ENCODE results near the gene AUTS2.

The AUTS2 gene

DNA sequence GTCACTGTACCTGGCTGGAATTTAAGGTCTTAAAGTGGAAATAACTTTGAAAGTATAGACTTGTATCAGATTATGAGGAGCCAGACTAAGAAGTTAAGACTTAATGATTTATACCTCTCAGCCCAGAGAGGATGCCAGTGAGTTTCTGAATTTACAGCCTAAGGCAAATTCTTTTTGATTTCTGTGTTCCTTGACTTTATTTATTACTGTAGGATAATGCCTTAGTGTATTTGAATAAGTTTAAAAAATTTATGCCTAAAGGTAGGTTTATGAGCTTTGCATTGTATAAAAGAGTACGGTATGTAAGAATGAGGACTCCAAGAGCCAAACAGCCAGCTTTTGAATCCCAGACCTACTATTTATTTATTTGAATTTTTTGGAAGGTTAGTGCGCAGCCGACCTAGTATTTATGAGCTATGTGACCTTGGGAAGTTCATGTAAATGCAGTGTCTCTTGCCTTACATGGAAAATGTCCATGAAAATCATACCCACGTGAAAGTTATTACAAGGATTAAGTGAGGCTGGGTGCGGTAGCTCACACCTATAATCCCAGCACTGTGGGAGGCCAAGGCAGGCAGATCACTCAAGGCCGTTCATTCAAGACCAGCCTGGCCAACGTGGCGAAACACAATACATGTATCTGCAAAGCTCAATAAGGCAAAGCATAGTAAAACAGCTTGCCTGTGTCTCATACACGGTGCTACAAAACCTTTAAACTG is 174.6 kb downstream of the AUTS2 start (continued):
- 0 out of 2 replicates have a peak, but pooled peaks have one; percentile 28 for TF ChIP-seq ZBTB44 (tag by site-specific recombination; IDR thresholded peaks at IDR 0.05)
- TF ChIP-seq ZNF473 (tag by site-specific recombination; IDR thresholded peaks at IDR 0.05): no peak
- TF ChIP-seq, protein P1, sequence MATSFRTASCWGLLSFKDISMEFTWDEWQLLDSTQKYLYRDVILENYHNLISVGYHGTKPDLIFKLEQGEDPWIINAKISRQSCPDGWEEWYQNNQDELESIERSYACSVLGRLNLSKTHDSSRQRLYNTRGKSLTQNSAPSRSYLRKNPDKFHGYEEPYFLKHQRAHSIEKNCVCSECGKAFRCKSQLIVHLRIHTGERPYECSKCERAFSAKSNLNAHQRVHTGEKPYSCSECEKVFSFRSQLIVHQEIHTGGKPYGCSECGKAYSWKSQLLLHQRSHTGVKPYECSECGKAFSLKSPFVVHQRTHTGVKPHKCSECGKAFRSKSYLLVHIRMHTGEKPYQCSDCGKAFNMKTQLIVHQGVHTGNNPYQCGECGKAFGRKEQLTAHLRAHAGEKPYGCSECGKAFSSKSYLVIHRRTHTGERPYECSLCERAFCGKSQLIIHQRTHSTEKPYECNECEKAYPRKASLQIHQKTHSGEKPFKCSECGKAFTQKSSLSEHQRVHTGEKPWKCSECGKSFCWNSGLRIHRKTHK (tag by site-specific recombination; IDR thresholded peaks at IDR 0.05): no peak
- TF ChIP-seq ZNF843 (tag by site-specific recombination; IDR thresholded peaks at IDR 0.05): peak; percentile 48; the same call in 1 of the 2 replicates
- no peak for TF ChIP-seq ZNF596 (tag by site-specific recombination; IDR thresholded peaks at IDR 0.05)
- TF ChIP-seq ZNF76 (tag by site-specific recombination; IDR thresholded peaks at IDR 0.05; ENCODE audit: borderline replicate concordance, low read depth): no peak
- TF ChIP-seq ZNF2 (tag by site-specific recombination; IDR thresholded peaks at IDR 0.05): no peak
- peak; percentile 96 for TF ChIP-seq SP7 (tag by site-specific recombination; IDR thresholded peaks at IDR 0.05)
- TF ChIP-seq MEIS1 (CRISPR knock-in tag; IDR thresholded peaks at IDR 0.05; ENCODE audit: borderline replicate concordance): no peak
- TF ChIP-seq ZNF155 (tag by site-specific recombination; IDR thresholded peaks at IDR 0.05): no peak
- peak; percentile 84 for TF ChIP-seq KLF1 (tag by site-specific recombination; IDR thresholded peaks at IDR 0.05)
- TF ChIP-seq ZNF148 (tag by site-specific recombination; IDR thresholded peaks at IDR 0.05; ENCODE audit: borderline replicate concordance): no peak
- no peak for TF ChIP-seq REST (tag by site-specific recombination; IDR thresholded peaks at IDR 0.05)
- TF ChIP-seq ZBTB7A (tag by site-specific recombination; IDR thresholded peaks at IDR 0.05; ENCODE audit: low read depth): no peak
- no peak for TF ChIP-seq ZNF621 (tag by site-specific recombination; IDR thresholded peaks at IDR 0.05)
- no peak for TF ChIP-seq ZEB2 (tag by site-specific recombination; IDR thresholded peaks at IDR 0.05)
- TF ChIP-seq EGR2 (tag by site-specific recombination; IDR thresholded peaks at IDR 0.05; ENCODE audit: low read depth): no peak
- TF ChIP-seq ZNF416 (tag by site-specific recombination; IDR thresholded peaks at IDR 0.05): no peak
- no peak for TF ChIP-seq ZNF16 (tag by site-specific recombination; IDR thresholded peaks at IDR 0.05; ENCODE audit: low read depth)
